ENCODE measurements around the gene MED31. TPM values are rescaled to one million over a fixed set of nuclear protein-coding genes. Genes with fewer than 3 reads are reported as not detected.

Gene MED31
- polyA plus RNA-seq, result 10 to 100 TPM in 2 of 4 donors, 1 to 10 TPM in 2; 7.6 to 13.7 (median 10.4) TPM
- long read RNA-seq, donor 1, result 0 reads
- long read RNA-seq, donor 2, transcript MED31-201 (4 exons, 1,654 nt), result major isoform, 6 of 6 reads
- long read RNA-seq, donor 2, partial matches to known transcripts, result 0 of 6 reads
- long read RNA-seq, donor 2, other reads (novel, unspliced or antisense), result 0 of 6 reads
- long read RNA-seq, donor 3, transcript MED31-201 (4 exons, 1,654 nt), result major isoform, 8 of 14 reads
- long read RNA-seq, donor 3, partial matches to known transcripts, result 0 of 14 reads
- long read RNA-seq, donor 3, other reads (novel, unspliced or antisense), result 0 of 14 reads
- long read RNA-seq, donor 4, result 0 reads
- long read RNA-seq, donor 5, partial matches to known transcripts, result 0 of 6 reads
- long read RNA-seq, donor 5, other reads (novel, unspliced or antisense), result 0 of 6 reads
- long read RNA-seq, donor 6, transcript MED31-201 (4 exons, 1,654 nt), result major isoform, 11 of 14 reads
- long read RNA-seq, donor 6, partial matches to known transcripts, result 0 of 14 reads
- long read RNA-seq, donor 6, other reads (novel, unspliced or antisense), result 0 of 14 reads
- long read RNA-seq, donor 7, transcript MED31-201 (4 exons, 1,654 nt), result major isoform, 26 of 34 reads
- long read RNA-seq, donor 7, transcript MED31-204 (2 exons, 620 nt), result minor isoform, 7 of 34 reads
- long read RNA-seq, donor 7, partial matches to known transcripts, result 0 of 34 reads
- long read RNA-seq, donor 7, other reads (novel, unspliced or antisense), result 0 of 34 reads
- long read RNA-seq, donor 8, partial matches to known transcripts, result 0 of 2 reads
- long read RNA-seq, donor 8, other reads (novel, unspliced or antisense), result 0 of 2 reads
- long read RNA-seq, donor 9, partial matches to known transcripts, result 0 of 3 reads
- long read RNA-seq, donor 9, other reads (novel, unspliced or antisense), result 0 of 3 reads
- long read RNA-seq, donor 10, transcript MED31-204 (2 exons, 620 nt), result minor isoform, 6 of 29 reads
- long read RNA-seq, donor 10, transcript MED31-201 (4 exons, 1,654 nt), result major isoform, 23 of 29 reads
- long read RNA-seq, donor 10, partial matches to known transcripts, result 0 of 29 reads
- long read RNA-seq, donor 10, other reads (novel, unspliced or antisense), result 0 of 29 reads

DNA sequence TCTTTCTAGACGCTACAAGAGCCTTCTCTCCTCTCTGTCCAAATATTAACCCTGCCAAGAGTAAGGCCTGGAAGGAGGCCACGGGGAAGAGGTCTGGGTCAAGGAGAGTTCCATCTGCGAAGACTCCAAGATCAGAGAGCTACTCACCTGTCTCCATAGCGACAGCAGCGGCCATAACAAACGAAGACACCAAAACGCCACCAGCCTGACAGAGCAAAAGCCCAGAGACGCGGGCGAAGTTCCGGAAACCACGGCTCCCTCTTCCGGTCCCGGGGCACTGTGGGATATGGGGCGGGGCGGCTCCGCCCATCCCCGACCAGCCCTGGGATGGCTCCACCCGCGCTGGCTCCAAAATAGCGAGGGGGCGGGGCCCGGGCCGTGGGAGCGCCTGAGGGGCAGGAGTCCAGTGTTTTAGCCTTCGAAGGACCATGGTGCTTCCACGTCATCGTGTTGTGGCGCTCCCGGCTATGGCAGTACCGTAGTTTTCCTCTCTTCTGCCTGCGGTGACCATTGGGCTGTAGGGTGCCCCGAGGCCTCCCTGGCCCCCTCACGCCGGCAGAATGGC, at the start of gene MED31, which contains the start of gene C17orf100:
TSS of gene MED31 (minus strand) at position 252 of the 565 bp plus-strand sequence. CDS start at position 175, 77 bp downstream.
TSS of gene C17orf100 (plus strand) at position 409 of the 565 bp plus-strand sequence. CDS start at position 561, 152 bp downstream.
- DNase-seq (peak; percentile 95 to 97), FAIRE-seq (no peak)
- 0 to 1% (median 0%) methylated on average over 23 to 35 of the region's 35 CpGs for WGBS, 3 donors
- Histone ChIP-seq H3K4me1 (ENCODE audit: control insufficient read depth in 3 of 3, insufficient read depth in 2 of 3, low read depth in 1 of 3, low read length in 2 of 3) (peaks cover 0 to 27% (median 6%) of the 10 kb centered on the region in 3 donors), H3K36me3 (ENCODE audit: control insufficient read depth in 3 of 3, insufficient read depth in 2 of 3, low read depth in 1 of 3, low read length in 3 of 3) (peaks cover 0 to 8% (median 0%) of the 10 kb centered on the region in 3 donors), H3K4me3 (ENCODE audit: low read depth in 1 of 3, low read length in 3 of 3) (peak within 1 kb of the TSS; percentile 73 to 86 (median 81)), H3K9me3 (ENCODE audit: control insufficient read depth in 2 of 2, insufficient read depth in 1 of 2, low read depth in 1 of 2, low read length in 1 of 2) (no peaks in the 10 kb centered on the region), H3K27ac (ENCODE audit: low read depth in 1 of 3, low read length in 2 of 3) (peak within 1 kb of the TSS; percentile 89 to 90 (median 89)), H3K27me3 (ENCODE audit: control insufficient read depth in 3 of 3, insufficient read depth in 3 of 3, low read length in 3 of 3) (peaks cover 0 to 13% (median 0%) of the 10 kb centered on the region in 3 donors)

DNA sequence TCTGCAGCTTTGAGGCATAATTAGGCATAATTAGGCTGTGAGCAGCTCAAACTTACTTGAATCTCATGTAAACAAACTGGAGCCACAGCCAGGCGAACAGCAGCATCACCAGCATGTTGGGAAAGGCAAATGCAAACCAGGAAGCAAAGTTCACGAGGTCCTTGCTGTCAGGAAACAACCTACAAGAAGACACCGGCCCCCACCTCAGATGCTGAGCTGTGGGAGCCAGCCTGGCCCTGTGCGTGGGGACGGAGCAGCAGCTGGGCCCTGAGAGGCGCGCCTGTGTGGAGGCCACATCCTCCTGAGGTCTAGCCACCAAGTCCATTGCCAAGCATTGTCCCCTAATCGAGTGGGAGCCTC, 49.5 kb upstream of the MED31 start:
- DNase-seq (peak in 1 of 2 donors; percentile 43), FAIRE-seq (no peak)
- peak overlapping the region in 1 of 3 donors; percentile 64 for H3K27ac ChIP-seq (ENCODE audit: low read depth in 1 of 3, low read length in 2 of 3)
- no peak overlapping the region for H3K4me3 ChIP-seq (ENCODE audit: low read depth in 1 of 3, low read length in 3 of 3)
- H3K27me3 ChIP-seq (ENCODE audit: control insufficient read depth in 3 of 3, insufficient read depth in 3 of 3, low read length in 3 of 3), result no peaks in the 10 kb centered on the region
- WGBS, 3 donors, result 62 to 77% (median 73%) methylated on average over 8 of the region's 8 CpGs
- H3K9me3 ChIP-seq (ENCODE audit: control insufficient read depth in 2 of 2, insufficient read depth in 1 of 2, low read depth in 1 of 2, low read length in 1 of 2), result no peaks in the 10 kb centered on the region
- peaks cover 0 to 24% (median 0%) of the 10 kb centered on the region in 3 donors for H3K4me1 ChIP-seq (ENCODE audit: control insufficient read depth in 3 of 3, insufficient read depth in 2 of 3, low read depth in 1 of 3, low read length in 2 of 3)
- no peaks in the 10 kb centered on the region for H3K36me3 ChIP-seq (ENCODE audit: control insufficient read depth in 3 of 3, insufficient read depth in 2 of 3, low read depth in 1 of 3, low read length in 3 of 3)

DNA sequence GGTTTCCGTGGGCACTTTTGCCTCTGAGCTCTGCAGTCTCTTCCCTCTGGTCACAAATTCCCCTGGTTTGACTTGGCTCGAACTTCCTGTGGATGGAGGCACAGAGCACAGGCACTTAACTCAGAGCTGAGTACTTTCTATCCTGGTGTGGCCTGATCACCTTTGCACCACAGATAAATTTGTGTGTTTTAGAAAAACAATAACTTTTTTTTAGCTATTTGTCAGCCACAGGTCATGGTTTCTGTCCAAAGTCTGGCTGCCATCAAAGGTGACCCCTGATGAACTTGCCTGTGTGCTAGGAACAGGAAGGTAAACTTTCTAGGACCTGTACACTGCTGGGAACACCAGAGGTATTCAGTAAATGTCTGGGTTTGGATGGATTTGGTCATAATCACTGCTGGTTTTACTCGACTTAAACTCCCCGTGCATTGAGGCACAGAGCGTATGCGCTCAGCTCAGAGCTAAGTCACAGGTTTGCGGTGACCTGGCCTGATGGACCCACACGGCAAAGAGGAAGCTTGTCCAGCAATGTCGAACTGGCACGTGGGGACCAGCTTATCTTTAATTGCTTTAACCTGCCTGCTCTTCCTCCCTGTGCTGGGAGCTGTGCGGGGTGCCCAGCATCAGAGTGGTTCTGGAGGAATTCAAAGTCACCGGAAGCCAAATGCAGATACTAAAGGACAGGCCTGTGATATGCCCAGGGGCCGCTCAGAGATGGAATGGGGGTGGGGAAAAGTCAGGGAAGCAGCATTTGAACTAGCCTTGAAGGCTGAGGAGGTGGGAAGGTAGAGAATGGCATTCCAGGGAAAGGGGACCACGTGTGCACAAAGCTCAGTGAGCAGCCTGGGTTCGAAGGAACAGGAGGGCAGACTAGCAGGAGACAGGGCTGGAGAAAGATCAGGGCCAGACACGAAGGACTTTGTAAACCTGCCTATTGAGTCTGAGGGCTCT, 48.9 kb upstream of the MED31 start:
- Histone ChIP-seq H3K4me3 (ENCODE audit: low read depth in 1 of 3, low read length in 3 of 3) (no peak overlapping the region), H3K4me1 (ENCODE audit: control insufficient read depth in 3 of 3, insufficient read depth in 2 of 3, low read depth in 1 of 3, low read length in 2 of 3) (peaks cover 0 to 24% (median 0%) of the 10 kb centered on the region in 3 donors), H3K36me3 (ENCODE audit: control insufficient read depth in 3 of 3, insufficient read depth in 2 of 3, low read depth in 1 of 3, low read length in 3 of 3) (no peaks in the 10 kb centered on the region), H3K27me3 (ENCODE audit: control insufficient read depth in 3 of 3, insufficient read depth in 3 of 3, low read length in 3 of 3) (no peaks in the 10 kb centered on the region), H3K9me3 (ENCODE audit: control insufficient read depth in 2 of 2, insufficient read depth in 1 of 2, low read depth in 1 of 2, low read length in 1 of 2) (no peaks in the 10 kb centered on the region), H3K27ac (ENCODE audit: low read depth in 1 of 3, low read length in 2 of 3) (peak overlapping the region in 1 of 3 donors; percentile 64)
- no peak for FAIRE-seq
- DNase-seq, result peak; percentile 8 to 75
- 56 to 65% (median 61%) methylated on average over 16 of the region's 16 CpGs for WGBS, 3 donors

DNA sequence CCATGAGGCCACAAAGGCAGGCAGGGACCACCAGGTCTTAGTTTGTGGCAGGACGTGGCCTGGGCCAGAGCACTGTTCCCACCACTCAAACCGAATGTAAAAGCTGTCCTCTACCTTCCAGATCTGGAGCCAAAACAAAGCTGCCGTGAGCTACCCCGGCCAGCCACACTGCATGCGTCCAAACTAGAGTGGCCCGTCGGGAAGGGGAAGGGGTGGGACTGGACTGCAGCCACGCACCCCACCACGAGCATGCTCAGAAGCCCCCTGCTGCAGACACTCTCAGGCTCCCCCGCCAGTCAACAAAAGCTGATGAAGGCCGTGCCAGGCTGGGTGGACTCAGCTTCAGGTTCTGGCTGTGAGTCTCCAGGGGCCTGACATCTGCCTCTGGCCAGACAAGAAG, 46.6 kb upstream of the MED31 start:
- DNase-seq, result no peak
- WGBS, 3 donors, result 84 to 90% (median 85%) methylated on average over 11 of the region's 11 CpGs
- Histone ChIP-seq H3K27me3 (ENCODE audit: control insufficient read depth in 3 of 3, insufficient read depth in 3 of 3, low read length in 3 of 3) (no peaks in the 10 kb centered on the region), H3K9me3 (ENCODE audit: control insufficient read depth in 2 of 2, insufficient read depth in 1 of 2, low read depth in 1 of 2, low read length in 1 of 2) (no peaks in the 10 kb centered on the region), H3K4me1 (ENCODE audit: control insufficient read depth in 3 of 3, insufficient read depth in 2 of 3, low read depth in 1 of 3, low read length in 2 of 3) (peaks cover 0 to 16% (median 0%) of the 10 kb centered on the region in 3 donors), H3K4me3 (ENCODE audit: low read depth in 1 of 3, low read length in 3 of 3) (no peak overlapping the region), H3K36me3 (ENCODE audit: control insufficient read depth in 3 of 3, insufficient read depth in 2 of 3, low read depth in 1 of 3, low read length in 3 of 3) (no peaks in the 10 kb centered on the region), H3K27ac (ENCODE audit: low read depth in 1 of 3, low read length in 2 of 3) (no peak overlapping the region)
- no peak for FAIRE-seq

DNA sequence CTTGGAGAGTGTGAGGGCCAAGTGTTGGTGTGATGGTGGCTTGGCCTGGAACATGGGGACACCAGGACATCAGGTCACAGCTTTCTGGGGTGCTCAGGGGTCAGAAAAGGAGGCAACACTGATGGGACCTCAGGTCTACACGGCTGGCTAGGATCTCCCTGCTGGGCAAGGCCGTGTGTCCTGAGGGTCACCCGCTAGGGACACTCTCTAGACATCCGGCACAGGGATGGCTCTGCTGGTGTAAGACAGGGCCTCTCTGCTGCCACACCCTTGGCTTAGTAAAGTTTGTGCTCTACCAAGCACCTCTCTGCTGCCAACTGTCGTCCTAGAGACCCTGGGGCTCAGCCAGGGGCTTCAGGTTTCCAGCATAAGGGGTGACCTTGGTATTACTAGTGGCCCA, 45.5 kb upstream of the MED31 start:
- no peaks in the 10 kb centered on the region for H3K9me3 ChIP-seq (ENCODE audit: control insufficient read depth in 2 of 2, insufficient read depth in 1 of 2, low read depth in 1 of 2, low read length in 1 of 2)
- FAIRE-seq (no peak), DNase-seq (no peak)
- H3K4me1 ChIP-seq (ENCODE audit: control insufficient read depth in 3 of 3, insufficient read depth in 2 of 3, low read depth in 1 of 3, low read length in 2 of 3), result peaks cover 0 to 16% (median 0%) of the 10 kb centered on the region in 3 donors
- no peaks in the 10 kb centered on the region for H3K27me3 ChIP-seq (ENCODE audit: control insufficient read depth in 3 of 3, insufficient read depth in 3 of 3, low read length in 3 of 3)
- no peak overlapping the region for H3K4me3 ChIP-seq (ENCODE audit: low read depth in 1 of 3, low read length in 3 of 3)
- 86 to 94% (median 87%) methylated on average over 5 of the region's 5 CpGs for WGBS, 3 donors
- no peaks in the 10 kb centered on the region for H3K36me3 ChIP-seq (ENCODE audit: control insufficient read depth in 3 of 3, insufficient read depth in 2 of 3, low read depth in 1 of 3, low read length in 3 of 3)
- H3K27ac ChIP-seq (ENCODE audit: low read depth in 1 of 3, low read length in 2 of 3), result no peak overlapping the region

DNA sequence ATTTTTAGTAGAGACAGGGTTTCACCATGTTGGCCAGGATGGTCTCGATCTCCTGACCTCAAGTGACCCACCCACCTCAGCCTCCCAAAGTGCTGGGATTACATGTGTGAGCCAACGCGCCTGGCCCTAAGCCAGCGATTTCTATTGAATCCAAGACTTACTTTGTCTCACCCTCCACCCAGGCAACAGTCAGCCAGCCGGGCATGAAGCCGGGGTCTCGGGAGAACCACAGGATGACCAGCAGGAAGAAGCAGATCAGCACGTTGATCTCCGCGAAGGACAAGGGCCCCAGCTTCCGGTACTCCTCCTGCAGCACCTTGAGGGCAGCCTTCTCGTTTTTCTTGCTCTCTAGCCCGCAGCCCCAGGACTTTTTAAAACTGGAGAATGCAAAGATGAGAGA, 44.2 kb upstream of the MED31 start:
- 82 to 90% (median 83%) methylated on average over 13 of the region's 13 CpGs for WGBS, 3 donors
- no peak overlapping the region for H3K4me3 ChIP-seq (ENCODE audit: low read depth in 1 of 3, low read length in 3 of 3)

DNA sequence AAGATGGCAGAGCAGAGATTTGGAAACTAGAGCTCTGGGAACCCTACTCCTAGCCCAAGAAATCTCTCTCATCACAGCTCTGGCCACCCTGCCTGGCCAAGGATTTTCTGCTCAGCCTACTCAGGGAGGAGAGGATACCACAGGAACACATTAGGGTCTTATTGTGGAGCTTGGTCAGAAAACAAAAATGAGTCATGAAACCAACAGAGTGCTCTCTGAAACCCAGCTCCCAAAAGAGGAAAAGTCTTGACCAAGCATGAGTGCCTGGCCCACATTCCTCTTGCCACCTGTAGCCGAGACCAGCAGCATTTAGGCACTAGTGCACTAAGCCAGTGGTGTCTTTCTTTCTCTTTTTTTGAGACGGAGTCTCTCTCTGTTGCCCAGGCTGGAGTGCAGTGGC, 43.6 kb upstream of the MED31 start:
- Histone ChIP-seq H3K27me3 (ENCODE audit: control insufficient read depth in 3 of 3, insufficient read depth in 3 of 3, low read length in 3 of 3) (no peaks in the 10 kb centered on the region), H3K36me3 (ENCODE audit: control insufficient read depth in 3 of 3, insufficient read depth in 2 of 3, low read depth in 1 of 3, low read length in 3 of 3) (no peaks in the 10 kb centered on the region)
- FAIRE-seq, result no peak

More for the DNA sequence above, 44.2 kb upstream of the MED31 start:
- H3K36me3 ChIP-seq (ENCODE audit: control insufficient read depth in 3 of 3, insufficient read depth in 2 of 3, low read depth in 1 of 3, low read length in 3 of 3), result no peaks in the 10 kb centered on the region
- FAIRE-seq, result no peak
- no peaks in the 10 kb centered on the region for H3K9me3 ChIP-seq (ENCODE audit: control insufficient read depth in 2 of 2, insufficient read depth in 1 of 2, low read depth in 1 of 2, low read length in 1 of 2)
- H3K27ac ChIP-seq (ENCODE audit: low read depth in 1 of 3, low read length in 2 of 3), result no peak overlapping the region
- DNase-seq, result no peak
- H3K27me3 ChIP-seq (ENCODE audit: control insufficient read depth in 3 of 3, insufficient read depth in 3 of 3, low read length in 3 of 3), result no peaks in the 10 kb centered on the region
- H3K4me1 ChIP-seq (ENCODE audit: control insufficient read depth in 3 of 3, insufficient read depth in 2 of 3, low read depth in 1 of 3, low read length in 2 of 3), result peaks cover 0 to 14% (median 0%) of the 10 kb centered on the region in 3 donors

More for the DNA sequence above, 43.6 kb upstream of the MED31 start:
- H3K27ac ChIP-seq (ENCODE audit: low read depth in 1 of 3, low read length in 2 of 3), result no peak overlapping the region
- H3K4me1 ChIP-seq (ENCODE audit: control insufficient read depth in 3 of 3, insufficient read depth in 2 of 3, low read depth in 1 of 3, low read length in 2 of 3), result peaks cover 0 to 10% (median 0%) of the 10 kb centered on the region in 3 donors
- no peaks in the 10 kb centered on the region for H3K9me3 ChIP-seq (ENCODE audit: control insufficient read depth in 2 of 2, insufficient read depth in 1 of 2, low read depth in 1 of 2, low read length in 1 of 2)
- no peak for DNase-seq
- 75 to 83% (median 75%) methylated on average over 2 of the region's 2 CpGs for WGBS, 3 donors
- no peak overlapping the region for H3K4me3 ChIP-seq (ENCODE audit: low read depth in 1 of 3, low read length in 3 of 3)

All from small intestine (tissue), 16 donors.